ENCODE data around the gene CCL16. TPM values are rescaled to one million over a fixed set of nuclear protein-coding genes. Genes with fewer than 3 reads are reported as not detected.
A peak's percentile ranks its signal among the peaks of the same experiment; 100 is the strongest.
"Not testable (repeated sequence)": the region's sequence is repeated elsewhere in the genome, so short reads cannot be mapped to it uniquely, and the experiment has no call there.

The CCL16 gene
- total RNA-seq, 6 donors from 2014 or later = 0.20 to 0.61 TPM; not detected in 4

DNA sequence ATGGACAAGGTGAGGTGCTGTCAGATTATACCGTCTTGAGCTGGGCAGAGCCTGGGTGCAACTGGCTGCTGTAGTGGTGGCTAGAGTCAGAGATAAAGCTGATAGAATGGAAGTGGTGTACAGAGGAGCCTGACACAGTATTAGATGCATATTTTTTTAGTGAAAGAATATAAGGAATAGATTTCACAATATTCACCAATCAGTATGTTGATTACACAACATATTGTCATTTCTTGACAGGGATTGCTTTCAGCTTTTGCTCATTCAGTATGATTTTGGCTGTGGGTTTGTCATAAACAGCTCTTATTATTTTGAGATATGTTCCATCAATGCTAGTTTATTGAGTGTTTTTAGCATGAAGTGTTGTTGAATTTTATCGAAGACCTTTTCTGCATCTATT is 38.1 kb upstream of the CCL16 start:
- Histone ChIP-seq H3K9me3 (no peaks in the 10 kb centered on the region), H3K27me3 (no peaks in the 10 kb centered on the region), H3K4me1 (peaks cover 0 to 7% (median 3%) of the 10 kb centered on the region in 4 donors), H3K27ac (no peak overlapping the region), H3K4me3 (no peak overlapping the region), H3K36me3 (no peaks in the 10 kb centered on the region)
- DNase-seq (no peak), ATAC-seq (ENCODE audit: low FRiP score in 2 of 2) (no peak)
- WGBS, 2 donors = 87 to 90% methylated on average over 2 of the region's 2 CpGs
- TF ChIP-seq, protein P1, sequence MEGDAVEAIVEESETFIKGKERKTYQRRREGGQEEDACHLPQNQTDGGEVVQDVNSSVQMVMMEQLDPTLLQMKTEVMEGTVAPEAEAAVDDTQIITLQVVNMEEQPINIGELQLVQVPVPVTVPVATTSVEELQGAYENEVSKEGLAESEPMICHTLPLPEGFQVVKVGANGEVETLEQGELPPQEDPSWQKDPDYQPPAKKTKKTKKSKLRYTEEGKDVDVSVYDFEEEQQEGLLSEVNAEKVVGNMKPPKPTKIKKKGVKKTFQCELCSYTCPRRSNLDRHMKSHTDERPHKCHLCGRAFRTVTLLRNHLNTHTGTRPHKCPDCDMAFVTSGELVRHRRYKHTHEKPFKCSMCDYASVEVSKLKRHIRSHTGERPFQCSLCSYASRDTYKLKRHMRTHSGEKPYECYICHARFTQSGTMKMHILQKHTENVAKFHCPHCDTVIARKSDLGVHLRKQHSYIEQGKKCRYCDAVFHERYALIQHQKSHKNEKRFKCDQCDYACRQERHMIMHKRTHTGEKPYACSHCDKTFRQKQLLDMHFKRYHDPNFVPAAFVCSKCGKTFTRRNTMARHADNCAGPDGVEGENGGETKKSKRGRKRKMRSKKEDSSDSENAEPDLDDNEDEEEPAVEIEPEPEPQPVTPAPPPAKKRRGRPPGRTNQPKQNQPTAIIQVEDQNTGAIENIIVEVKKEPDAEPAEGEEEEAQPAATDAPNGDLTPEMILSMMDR (IDR thresholded peaks at IDR 0.05) = no peak
- no peak for TF ChIP-seq POLR2AphosphoS5 (IDR thresholded peaks at IDR 0.05)
- no peak for TF ChIP-seq POLR2A (IDR thresholded peaks at IDR 0.05)
- no peak for TF ChIP-seq EP300 (IDR thresholded peaks at IDR 0.05)

DNA sequence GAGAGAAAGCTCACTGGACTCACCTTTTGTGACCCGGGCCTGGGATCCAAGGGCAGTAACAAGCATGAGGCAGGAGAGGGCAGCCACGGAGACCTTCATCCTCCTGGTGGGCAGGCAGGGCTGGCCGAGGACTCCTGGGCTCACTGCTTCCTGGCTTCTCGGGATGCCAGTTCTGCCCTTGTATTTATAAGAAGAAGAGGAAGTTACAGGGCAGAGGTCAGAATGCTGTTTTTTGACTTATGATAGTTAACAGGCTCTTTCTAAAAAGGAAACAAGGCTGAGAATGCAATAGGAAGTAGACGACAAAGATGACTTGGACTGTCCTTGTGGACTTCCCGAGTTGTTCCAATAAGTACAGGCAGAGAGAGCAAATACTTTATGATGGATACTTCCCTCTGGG is 36.5 kb upstream of the CCL16 start, which contains the start of gene CCL23:
TSS of gene CCL23 (minus strand) at position 174 of the 400 bp plus-strand sequence. CDS start at position 99, 75 bp downstream.
- ATAC-seq (ENCODE audit: low FRiP score in 2 of 2) = peak; percentile 44 to 46
- DNase-seq = no peak
- H3K36me3 ChIP-seq = no peaks in the 10 kb centered on the region
- peaks cover 0 to 7% (median 3%) of the 10 kb centered on the region in 4 donors for H3K4me1 ChIP-seq
- no peak for TF ChIP-seq POLR2A (IDR thresholded peaks at IDR 0.05)
- TF ChIP-seq, protein P1 (IDR thresholded peaks at IDR 0.05) = peak in 1 of 6 experiments; percentile 8
- H3K4me3 ChIP-seq = no peak within 1 kb of the TSS
- WGBS, 2 donors = 32 to 35% methylated on average over 4 to 6 of the region's 6 CpGs
- no peaks in the 10 kb centered on the region for H3K9me3 ChIP-seq
- H3K27ac ChIP-seq = peak within 1 kb of the TSS in 1 of 4 donors; percentile 53
- H3K27me3 ChIP-seq = no peaks in the 10 kb centered on the region

DNA sequence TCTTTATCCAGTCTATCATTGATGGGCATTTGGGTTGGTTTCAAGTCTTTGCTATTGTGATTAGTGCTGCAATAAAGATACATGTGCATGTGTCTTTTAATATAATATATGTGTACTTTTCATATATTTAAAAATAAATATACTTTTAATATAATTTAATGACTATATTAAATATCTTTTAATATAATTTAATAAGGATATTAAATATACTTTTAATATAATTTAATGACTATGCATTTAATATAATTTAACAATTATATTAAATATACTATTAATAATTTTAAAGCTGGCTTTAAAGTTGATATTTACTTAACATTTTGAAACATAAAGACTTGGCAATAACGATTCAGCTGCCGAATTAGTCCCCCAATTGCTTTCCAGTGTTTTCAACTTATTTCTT is 35.3 kb upstream of the CCL16 start:
- H3K27me3 ChIP-seq = no peaks in the 10 kb centered on the region
- no peak overlapping the region for H3K27ac ChIP-seq
- peaks cover 0 to 9% (median 3%) of the 10 kb centered on the region in 4 donors for H3K9me3 ChIP-seq
- H3K36me3 ChIP-seq = no peaks in the 10 kb centered on the region
- ATAC-seq (ENCODE audit: low FRiP score in 2 of 2) (no peak), DNase-seq (no peak)
- TF ChIP-seq, protein P1 (IDR thresholded peaks at IDR 0.05) = no peak
- no peak for TF ChIP-seq POLR2A (IDR thresholded peaks at IDR 0.05)
- TF ChIP-seq POLR2AphosphoS5 (IDR thresholded peaks at IDR 0.05) = no peak
- no peak for TF ChIP-seq EP300 (IDR thresholded peaks at IDR 0.05)
- 93 to 94% methylated on average over 2 of the region's 2 CpGs for WGBS, 2 donors
- no peak overlapping the region for H3K4me3 ChIP-seq
- peaks cover 0 to 7% (median 3%) of the 10 kb centered on the region in 4 donors for H3K4me1 ChIP-seq

DNA sequence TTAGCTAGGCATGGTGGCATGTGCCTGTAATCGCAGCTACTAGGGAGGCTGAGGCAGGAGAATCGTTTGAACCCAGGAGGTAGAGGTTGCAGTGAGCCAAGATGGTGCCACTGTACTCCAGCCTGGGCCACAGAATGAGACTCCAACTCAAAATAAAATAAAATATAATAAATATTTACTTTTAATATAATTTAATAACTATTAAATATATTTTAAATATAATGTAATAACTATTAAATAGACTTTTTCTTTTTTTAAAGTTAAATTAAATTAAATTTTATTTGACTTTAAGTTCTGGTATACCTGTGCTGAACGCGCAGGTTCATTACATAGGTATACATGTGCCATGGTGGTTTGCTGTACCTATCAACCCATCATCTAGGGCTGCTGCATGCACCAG is 34.6 kb upstream of the CCL16 start:
- not testable (repeated sequence) for ATAC-seq (ENCODE audit: low FRiP score in 2 of 2); H3K9me3 ChIP-seq; H3K27me3 ChIP-seq; H3K36me3 ChIP-seq; DNase-seq; H3K4me1 ChIP-seq; H3K27ac ChIP-seq; H3K4me3 ChIP-seq
- WGBS, 2 donors = 95 to 96% methylated on average over 4 of the region's 4 CpGs

DNA sequence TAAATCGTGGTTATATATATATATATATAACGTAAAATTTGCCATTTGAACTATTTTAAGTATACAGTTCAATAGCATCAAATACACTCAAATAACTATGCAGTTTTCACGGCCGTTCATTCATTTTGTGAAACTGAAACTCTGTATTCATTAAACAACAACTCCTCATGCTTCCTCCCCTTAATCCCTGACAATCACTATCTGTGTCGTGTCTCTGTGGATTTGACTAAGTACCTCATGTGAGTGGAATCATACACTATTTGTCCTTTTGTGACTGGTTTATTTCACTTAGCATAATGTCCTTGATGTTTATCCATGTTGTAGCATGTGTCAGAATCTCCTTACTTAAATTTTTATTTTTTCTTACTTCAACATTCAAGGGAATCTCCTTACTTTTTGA is 33.6 kb upstream of the CCL16 start:
- Histone ChIP-seq H3K27me3 (no peaks in the 10 kb centered on the region), H3K9me3 (peaks cover 0 to 11% (median 3%) of the 10 kb centered on the region in 4 donors), H3K27ac (no peak overlapping the region), H3K36me3 (no peaks in the 10 kb centered on the region), H3K4me1 (peaks cover 0 to 7% (median 3%) of the 10 kb centered on the region in 4 donors), H3K4me3 (no peak overlapping the region)
- DNase-seq = no peak
- 80% methylated on average over 5 of the region's 5 CpGs for WGBS, 2 donors
- ATAC-seq (ENCODE audit: low FRiP score in 2 of 2) = no peak
- TF ChIP-seq EP300 (IDR thresholded peaks at IDR 0.05) (no peak), POLR2A (IDR thresholded peaks at IDR 0.05) (no peak), POLR2AphosphoS5 (IDR thresholded peaks at IDR 0.05) (no peak)
- TF ChIP-seq, protein P1 (IDR thresholded peaks at IDR 0.05) = no peak

Measured in upper lobe of left lung (tissue), 6 donors.